ENCODE results near the gene TBX2.

Gene TBX2

DNA sequence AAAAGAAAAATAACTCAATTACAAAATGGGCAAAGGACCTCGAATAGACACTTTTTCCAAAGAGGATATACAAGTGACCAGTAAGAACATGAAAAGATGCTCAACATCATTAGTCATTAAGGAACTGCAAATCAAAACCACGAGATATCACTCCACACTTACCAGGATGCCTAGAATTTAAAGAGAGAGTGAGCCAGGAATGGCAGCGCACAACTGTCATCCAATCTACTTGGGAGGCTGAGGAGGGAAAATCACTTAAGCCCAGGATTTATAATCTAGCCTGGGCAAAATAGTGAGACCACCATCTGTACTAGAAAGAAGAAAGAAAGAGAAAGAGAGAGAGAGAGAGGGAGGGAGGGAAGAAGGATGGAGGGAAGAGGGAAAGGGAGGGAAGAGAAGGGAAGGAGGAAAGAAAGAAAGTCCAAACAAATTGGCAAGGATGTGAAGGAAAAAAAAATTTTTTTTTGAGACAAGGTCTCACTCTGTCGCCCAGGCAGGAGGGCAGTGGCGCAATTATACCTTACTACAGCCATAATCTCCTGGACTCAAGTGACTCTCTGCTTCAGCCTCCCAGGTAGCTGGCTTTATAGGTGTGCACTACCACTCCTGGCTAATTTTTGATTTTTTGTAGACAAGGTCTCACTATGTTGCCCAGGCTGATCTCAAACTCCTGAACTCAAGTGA is 22.6 kb downstream of the TBX2 start:
- TF ChIP-seq, protein P1, sequence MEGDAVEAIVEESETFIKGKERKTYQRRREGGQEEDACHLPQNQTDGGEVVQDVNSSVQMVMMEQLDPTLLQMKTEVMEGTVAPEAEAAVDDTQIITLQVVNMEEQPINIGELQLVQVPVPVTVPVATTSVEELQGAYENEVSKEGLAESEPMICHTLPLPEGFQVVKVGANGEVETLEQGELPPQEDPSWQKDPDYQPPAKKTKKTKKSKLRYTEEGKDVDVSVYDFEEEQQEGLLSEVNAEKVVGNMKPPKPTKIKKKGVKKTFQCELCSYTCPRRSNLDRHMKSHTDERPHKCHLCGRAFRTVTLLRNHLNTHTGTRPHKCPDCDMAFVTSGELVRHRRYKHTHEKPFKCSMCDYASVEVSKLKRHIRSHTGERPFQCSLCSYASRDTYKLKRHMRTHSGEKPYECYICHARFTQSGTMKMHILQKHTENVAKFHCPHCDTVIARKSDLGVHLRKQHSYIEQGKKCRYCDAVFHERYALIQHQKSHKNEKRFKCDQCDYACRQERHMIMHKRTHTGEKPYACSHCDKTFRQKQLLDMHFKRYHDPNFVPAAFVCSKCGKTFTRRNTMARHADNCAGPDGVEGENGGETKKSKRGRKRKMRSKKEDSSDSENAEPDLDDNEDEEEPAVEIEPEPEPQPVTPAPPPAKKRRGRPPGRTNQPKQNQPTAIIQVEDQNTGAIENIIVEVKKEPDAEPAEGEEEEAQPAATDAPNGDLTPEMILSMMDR (conservative IDR thresholded peaks at IDR 0.05): no peak
- no peak overlapping the region for H3K27ac ChIP-seq

DNA sequence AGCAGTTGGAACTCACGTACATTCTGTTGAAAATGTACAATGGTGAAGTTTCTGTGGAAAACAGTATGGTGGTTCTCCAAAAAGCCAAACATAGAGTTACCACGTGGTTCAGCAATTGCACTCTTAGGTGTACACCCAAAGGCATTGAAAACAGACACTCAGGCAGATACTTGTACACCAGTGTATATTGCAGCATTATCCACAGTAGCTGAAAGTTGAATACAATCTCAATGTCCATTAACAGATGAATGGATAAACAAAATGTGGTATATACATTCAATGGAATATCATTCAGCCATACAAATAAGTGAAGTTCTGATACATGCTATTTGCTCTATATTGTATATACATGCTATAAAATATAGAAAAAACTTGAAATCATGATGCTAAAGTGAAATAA is 23.2 kb downstream of the TBX2 start:
- H3K27ac ChIP-seq: no peak overlapping the region
- TF ChIP-seq, protein P1 (conservative IDR thresholded peaks at IDR 0.05): no peak

DNA sequence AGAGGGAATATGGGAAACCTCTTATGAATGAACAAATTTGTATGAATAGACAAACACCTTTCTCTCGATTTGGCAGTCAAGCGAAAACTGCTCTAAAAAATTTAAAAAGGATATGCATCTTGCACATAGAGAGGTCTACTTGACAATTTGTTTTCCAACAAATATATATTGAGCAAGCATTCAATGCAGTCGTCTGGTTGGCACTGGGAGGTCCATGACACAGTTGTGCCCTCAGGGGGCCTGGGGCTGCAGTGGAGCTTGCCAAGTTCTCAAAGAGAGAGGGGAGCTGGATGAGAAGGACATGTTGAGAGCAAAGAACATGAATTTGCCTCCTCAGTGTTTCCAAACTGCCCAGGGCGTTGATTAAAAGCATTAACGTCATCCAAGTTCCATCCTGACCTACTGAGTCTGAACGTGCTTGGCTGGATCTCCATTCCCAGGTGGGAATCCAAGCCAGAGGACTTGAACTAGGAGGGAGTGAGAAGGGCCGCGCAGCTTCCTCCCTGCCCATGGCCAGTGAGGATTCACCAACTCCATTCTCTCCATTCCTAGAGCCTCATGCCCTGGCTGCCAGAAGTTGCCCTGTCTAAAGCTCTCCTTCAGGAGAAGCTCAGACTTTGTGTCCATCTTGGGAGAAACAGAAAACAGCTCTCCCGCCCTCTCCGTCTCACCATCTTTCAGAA is 24.5 kb downstream of the TBX2 start:
- H3K27ac ChIP-seq: no peak overlapping the region
- TF ChIP-seq, protein P1 (conservative IDR thresholded peaks at IDR 0.05): no peak

DNA sequence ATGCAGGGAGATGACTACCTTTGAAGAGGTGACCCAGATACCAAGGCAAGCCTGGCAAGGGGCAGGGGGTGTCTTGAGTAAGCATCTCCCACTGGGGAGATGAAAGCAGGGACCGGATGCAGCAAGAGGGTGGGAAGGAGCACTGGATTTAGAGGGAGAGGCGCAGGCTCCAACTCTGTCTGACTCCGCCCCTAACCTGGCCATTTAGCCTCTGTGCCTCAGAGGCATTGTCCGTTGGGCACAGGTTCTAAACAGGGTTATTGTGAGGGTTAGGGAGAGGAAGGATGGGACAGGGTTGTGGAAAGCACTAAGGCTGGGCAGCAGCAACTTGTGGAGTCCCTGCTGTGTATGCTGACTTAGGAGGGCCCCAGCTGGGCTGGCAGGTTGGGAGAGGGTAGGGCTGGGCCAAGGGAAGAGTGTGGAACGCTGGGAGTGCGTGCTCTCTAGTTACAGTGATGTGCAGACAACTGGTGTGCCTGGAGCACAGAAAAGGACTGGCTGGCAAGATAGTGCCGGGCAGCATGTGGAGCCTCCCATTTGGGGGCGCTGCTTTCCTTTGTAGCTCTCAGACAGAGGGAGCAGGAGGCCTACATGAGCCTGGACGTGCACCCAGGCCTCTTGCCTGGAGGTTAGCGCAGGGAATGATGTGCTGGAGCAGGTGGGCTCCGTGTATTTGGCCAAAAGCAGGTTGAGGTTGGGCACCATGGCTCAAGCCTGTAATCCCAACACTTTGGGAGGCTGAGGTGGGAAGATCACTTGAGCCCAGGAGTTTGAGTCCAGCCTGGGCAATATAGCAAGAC is 26.2 kb downstream of the TBX2 start:
- H3K27ac ChIP-seq: no peak overlapping the region
- TF ChIP-seq, protein P1 (conservative IDR thresholded peaks at IDR 0.05): no peak

DNA sequence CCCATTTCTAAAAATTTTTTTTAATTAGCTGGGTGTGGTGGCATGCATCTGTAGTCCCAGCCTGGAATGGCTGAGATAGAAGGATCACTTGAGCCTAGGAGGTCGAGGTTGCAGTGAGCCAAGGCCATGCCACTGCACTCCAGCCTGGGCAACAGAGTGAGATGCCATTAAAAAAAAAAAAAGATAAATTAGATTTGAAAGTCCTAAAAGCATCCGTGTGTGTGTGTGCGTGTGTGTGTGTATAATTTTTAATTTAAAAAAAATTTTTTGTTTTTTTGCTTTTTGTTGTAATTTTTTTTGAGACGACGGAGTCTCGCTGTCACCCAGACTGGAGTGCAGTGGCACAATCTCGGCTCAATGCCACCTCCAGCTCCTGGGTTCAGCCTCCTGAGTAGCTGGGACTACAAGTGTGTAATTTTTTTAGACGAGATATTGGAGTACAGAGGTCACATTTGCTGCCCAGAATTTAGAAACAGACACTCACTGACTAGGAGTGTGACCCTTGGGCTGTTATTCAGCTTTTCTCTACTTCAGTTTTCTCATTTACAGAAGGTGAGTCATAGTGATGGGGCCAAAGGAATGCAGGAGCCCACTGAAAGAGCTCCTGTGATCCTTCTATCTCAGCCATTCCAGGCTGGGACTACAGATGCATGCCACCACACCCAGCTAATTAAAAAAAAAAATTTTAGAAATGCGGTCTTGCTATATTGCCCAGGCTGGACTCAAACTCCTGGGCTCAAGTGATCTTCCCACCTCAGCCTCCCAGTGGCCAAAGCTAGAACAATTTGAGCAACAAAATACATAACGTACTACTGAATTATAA is 27.1 kb downstream of the TBX2 start:
- TF ChIP-seq, protein P1 (conservative IDR thresholded peaks at IDR 0.05): no peak
- no peak overlapping the region for H3K27ac ChIP-seq

DNA sequence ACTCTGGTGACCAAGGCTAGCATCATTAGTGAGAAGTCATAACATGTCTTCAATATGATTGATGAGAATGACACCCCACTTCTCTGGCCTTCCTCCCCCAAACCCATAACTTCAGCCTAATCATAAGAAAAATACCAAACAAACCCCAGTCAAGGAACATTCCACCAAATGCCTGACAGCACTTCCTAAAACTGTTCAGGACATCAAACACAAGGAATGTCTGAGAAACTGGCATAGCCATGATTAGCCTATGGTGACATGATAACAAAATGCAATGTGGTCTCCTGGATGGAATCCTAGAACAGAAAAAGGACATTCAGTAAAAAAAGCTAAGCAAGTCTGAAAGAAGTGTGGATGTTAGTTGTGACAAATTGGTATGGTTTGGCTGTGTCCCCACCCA is 27.9 kb downstream of the TBX2 start:
- TF ChIP-seq, protein P1 (conservative IDR thresholded peaks at IDR 0.05): no peak
- no peak overlapping the region for H3K27ac ChIP-seq

All from VCaP (cell line).